GM23338 (cell line): ENCODE measurements around the gene SH3BGRL. TPM values are rescaled to one million over a fixed set of nuclear protein-coding genes. Genes with fewer than 3 reads are reported as not detected.

Source experiments
- ATAC-seq: fragments of 200-7000 bp; cut with Tn5 transposase; 3 replicates; pipeline ENCODE4 v1.9.1; 2020
- DNase-seq: peaks from one replicate; pipeline ENCODE4 v3.0.0-alpha.2; 2015; ENCODE audit warnings: low spot score
- H2AFZ ChIP-seq: fragments of 200-600 bp; sonication (generic); 2 replicates; pipeline ENCODE4 v1.8.0; 2016; ENCODE audit warnings: antibody characterized with exemption, mild to moderate bottlenecking, moderate library complexity
- H3F3A ChIP-seq: fragments of 200-600 bp; sonication (generic); replicated peaks from 2 replicates; pipeline ENCODE4 v1.8.0; 2017; ENCODE audit warnings: antibody characterized with exemption, mixed run types, low read depth
- H3K27ac ChIP-seq: fragments of 200-600 bp; sonication (generic); 2 replicates; pipeline ENCODE4 v1.6.1; 2016; ENCODE audit warnings: low read depth
- H3K27me3 ChIP-seq: fragments of 200-600 bp; sonication (generic); 2 replicates; pipeline ENCODE4 v1.8.0; 2016; ENCODE audit warnings: mild to moderate bottlenecking, mixed run types, moderate library complexity; ENCODE audit not compliant: insufficient read depth
- H3K36me3 ChIP-seq: fragments of 200-600 bp; sonication (generic); 2 replicates; pipeline ENCODE4 v1.8.0; 2016; ENCODE audit warnings: mild to moderate bottlenecking; ENCODE audit not compliant: insufficient read depth
- H3K4me1 ChIP-seq: fragments of 200-600 bp; sonication (generic); 2 replicates; pipeline ENCODE4 v1.8.0; 2016; ENCODE audit warnings: mild to moderate bottlenecking, moderate library complexity; ENCODE audit not compliant: insufficient read depth
- H3K4me2 ChIP-seq: fragments of 200-600 bp; sonication (generic); 2 replicates; pipeline ENCODE4 v1.7.1; 2017; ENCODE audit warnings: mixed run types
- H3K4me3 ChIP-seq: fragments of 200-600 bp; sonication (generic); 2 replicates; pipeline ENCODE4 v1.6.1; 2016; ENCODE audit warnings: mixed run types
- H3K79me2 ChIP-seq: fragments of 200-600 bp; sonication (generic); replicated peaks from 2 replicates; pipeline ENCODE4 v1.8.0; 2017; ENCODE audit warnings: mild to moderate bottlenecking; ENCODE audit not compliant: insufficient read depth
- H3K9me2 ChIP-seq: fragments of 200-600 bp; sonication (generic); 2 replicates; pipeline ENCODE4 v1.8.0; 2017; ENCODE audit not compliant: insufficient read depth
- H4K20me1 ChIP-seq: fragments of 200-600 bp; sonication (generic); replicated peaks from 2 replicates; pipeline ENCODE4 v1.8.0; 2017; ENCODE audit warnings: mild to moderate bottlenecking; ENCODE audit not compliant: insufficient read depth
- H3K27ac Mint-ChIP-seq: 2 replicates; pipeline ENCODE4 v1.8.0; 2020; ENCODE audit warnings: inconsistent platforms, mild to moderate bottlenecking, moderate library complexity, mixed read lengths
- H3K27me3 Mint-ChIP-seq: 3 replicates; pipeline ENCODE4 v1.8.0; 2022; ENCODE audit warnings: low read depth, mild to moderate bottlenecking, moderate library complexity, mixed read lengths, inconsistent platforms; ENCODE audit not compliant: insufficient read depth, poor library complexity
- H3K36me3 Mint-ChIP-seq: 3 replicates; pipeline ENCODE4 v1.8.0; 2021; ENCODE audit warnings: low read depth, mild to moderate bottlenecking, inconsistent platforms, moderate library complexity, mixed read lengths
- H3K4me1 Mint-ChIP-seq: 3 replicates; pipeline ENCODE4 v1.8.0; 2020; ENCODE audit warnings: mild to moderate bottlenecking, inconsistent platforms, mixed read lengths
- H3K4me3 Mint-ChIP-seq: 3 replicates; pipeline ENCODE4 v1.8.0; 2021; ENCODE audit warnings: moderate library complexity, mild to moderate bottlenecking, inconsistent platforms, mixed read lengths
- H3K9me3 Mint-ChIP-seq: 3 replicates; pipeline ENCODE4 v1.8.0; 2020; ENCODE audit warnings: moderate library complexity, mild to moderate bottlenecking, inconsistent platforms, mixed read lengths
- CREB1 ChIP-seq: fragments of 250-450 bp; sonication (Bioruptor Pico); IDR thresholded peaks from 2 replicates; pipeline ENCODE4 v1.5.0; 2020; ENCODE audit warnings: low read depth, mild to moderate bottlenecking, moderate library complexity
- CTCF ChIP-seq, 2 experiments: fragments of 200-600 bp in 1 of 2; sonication (generic) in 1 of 2; conservative IDR thresholded peaks; 2 replicates each; pipeline versions ENCODE4 v1.5.1 to v1.6.1; 2016 to 2017; ENCODE audit warnings: antibody characterized with exemption in 2 of 2, low read depth in 2 of 2, mild to moderate bottlenecking in 2 of 2, moderate library complexity in 1 of 2
- EZH2 ChIP-seq: fragments of 200-600 bp; sonication (generic); IDR thresholded peaks from one replicate; pipeline ENCODE4 v1.8.0; 2017; ENCODE audit warnings: antibody characterized with exemption, mild to moderate bottlenecking, low read depth; ENCODE audit not compliant: unreplicated experiment
- EZH2phosphoT487 ChIP-seq: fragments of 200-600 bp; sonication (generic); IDR thresholded peaks from one replicate; pipeline ENCODE4 v1.8.1; 2018; ENCODE audit warnings: antibody characterized with exemption; ENCODE audit not compliant: unreplicated experiment
- JUNB ChIP-seq: IDR thresholded peaks from one replicate; pipeline ENCODE4 v1.6.1; 2016; ENCODE audit warnings: antibody characterized with exemption; ENCODE audit not compliant: unreplicated experiment
- NANOG ChIP-seq: IDR thresholded peaks from 2 replicates; pipeline ENCODE4 v1.6.1; 2016; ENCODE audit warnings: antibody characterized with exemption, borderline replicate concordance
- POLR2AphosphoS5 ChIP-seq: IDR thresholded peaks from 2 replicates; pipeline ENCODE4 v1.6.1; 2016; ENCODE audit warnings: antibody characterized with exemption, low read depth
- REST ChIP-seq: IDR thresholded peaks from one replicate; pipeline ENCODE4 v1.6.1; 2018; ENCODE audit warnings: antibody characterized with exemption; ENCODE audit not compliant: unreplicated experiment
- STAT1 ChIP-seq: IDR thresholded peaks from one replicate; pipeline ENCODE4 v1.6.1; 2016; ENCODE audit warnings: antibody characterized with exemption; ENCODE audit not compliant: unreplicated experiment
- ZNF114 ChIP-seq: fragments of 250-450 bp; sonication (Bioruptor Pico); IDR thresholded peaks from 2 replicates; pipeline ENCODE4 v1.5.0; 2020; ENCODE audit warnings: mild to moderate bottlenecking, moderate library complexity
- ZNF331 ChIP-seq: fragments of 250-450 bp; sonication (Bioruptor Pico); IDR thresholded peaks from 2 replicates; pipeline ENCODE4 v1.5.0; 2020; ENCODE audit warnings: low read depth, mild to moderate bottlenecking, moderate library complexity
- polyA plus RNA-seq: library from polyadenylated mRNA; unstranded; fragments of >200 nt; fragmentation: Nextera tagmentation; extraction: Ambion mirVana; gene quantifications from 2 replicates; pipeline ENCODE4 v1.2.1, GENCODE V29; 2016
- total RNA-seq: library from RNA; depleted of rRNA; stranded (reverse); fragments of >200 nt; shearing (Covaris generic); gene quantifications from 2 replicates; pipeline ENCODE4 v1.2.3, GENCODE V29; 2014
- TF ChIP-seq, protein P1 (sequence below): fragments of 250-450 bp; sonication (Bioruptor Pico); IDR thresholded peaks from 2 replicates; pipeline ENCODE4 v1.5.0; 2020; ENCODE audit warnings: mild to moderate bottlenecking, moderate library complexity
- TF ChIP-seq, protein P2 (sequence below): IDR thresholded peaks from 2 replicates; pipeline ENCODE4 v1.6.1; 2016; ENCODE audit warnings: antibody characterized with exemption

SH3BGRL gene
- total and polyA plus RNA-seq, 2 experiments from 2014 or later, result 60.8 to 61.1 TPM

- TF ChIP-seq EZH2phosphoT487 (no peak), ZNF331 (no peak)
These were observed 134.7 kb downstream of the SH3BGRL start (continued) for GRCh38 chrX:81336455-81337152.

DNA sequence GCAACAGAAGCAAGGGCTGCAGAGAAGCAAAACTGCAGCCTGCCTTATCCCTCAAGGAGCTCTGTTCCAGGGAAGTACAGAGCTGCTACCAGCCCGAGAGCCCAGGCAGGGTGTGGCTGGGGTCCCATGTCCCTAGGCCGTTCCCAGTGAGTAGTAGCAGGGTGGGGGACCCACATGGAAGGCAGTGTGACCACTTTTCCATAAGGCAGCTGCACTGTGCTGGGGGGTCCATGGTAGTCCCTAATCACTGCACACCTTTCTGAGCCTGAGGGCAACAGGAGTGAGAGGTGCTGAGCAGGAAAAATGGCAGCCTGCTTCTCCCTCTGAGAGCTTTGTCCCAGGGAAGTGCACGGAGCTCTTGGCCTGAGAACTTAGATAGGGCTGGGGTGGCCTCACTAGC lies 135.9 kb downstream of the SH3BGRL start:
- no peak for ATAC-seq
- H3K27ac Mint-ChIP-seq, result no peak overlapping the region
- H3K79me2 ChIP-seq, result no peaks in the 10 kb centered on the region
- H3K4me3 ChIP-seq, result no peak overlapping the region
- H3K9me2 ChIP-seq, result no peaks in the 10 kb centered on the region
- no peaks in the 10 kb centered on the region for H3F3A ChIP-seq
- DNase-seq, result no peak
- H3K27me3 Mint-ChIP-seq, result peaks cover 3% of the 10 kb centered on the region
- H3K4me1 Mint-ChIP-seq, result peaks cover 9% of the 10 kb centered on the region
- H3K9me3 Mint-ChIP-seq, result peaks cover 3% of the 10 kb centered on the region; the same call in 2 of the 3 replicates
- no peak for TF ChIP-seq EZH2
- TF ChIP-seq CREB1 (CRISPR knock-in tag), result no peak
- TF ChIP-seq REST, result no peak
- no peak for TF ChIP-seq ZNF331
- TF ChIP-seq, protein P1, sequence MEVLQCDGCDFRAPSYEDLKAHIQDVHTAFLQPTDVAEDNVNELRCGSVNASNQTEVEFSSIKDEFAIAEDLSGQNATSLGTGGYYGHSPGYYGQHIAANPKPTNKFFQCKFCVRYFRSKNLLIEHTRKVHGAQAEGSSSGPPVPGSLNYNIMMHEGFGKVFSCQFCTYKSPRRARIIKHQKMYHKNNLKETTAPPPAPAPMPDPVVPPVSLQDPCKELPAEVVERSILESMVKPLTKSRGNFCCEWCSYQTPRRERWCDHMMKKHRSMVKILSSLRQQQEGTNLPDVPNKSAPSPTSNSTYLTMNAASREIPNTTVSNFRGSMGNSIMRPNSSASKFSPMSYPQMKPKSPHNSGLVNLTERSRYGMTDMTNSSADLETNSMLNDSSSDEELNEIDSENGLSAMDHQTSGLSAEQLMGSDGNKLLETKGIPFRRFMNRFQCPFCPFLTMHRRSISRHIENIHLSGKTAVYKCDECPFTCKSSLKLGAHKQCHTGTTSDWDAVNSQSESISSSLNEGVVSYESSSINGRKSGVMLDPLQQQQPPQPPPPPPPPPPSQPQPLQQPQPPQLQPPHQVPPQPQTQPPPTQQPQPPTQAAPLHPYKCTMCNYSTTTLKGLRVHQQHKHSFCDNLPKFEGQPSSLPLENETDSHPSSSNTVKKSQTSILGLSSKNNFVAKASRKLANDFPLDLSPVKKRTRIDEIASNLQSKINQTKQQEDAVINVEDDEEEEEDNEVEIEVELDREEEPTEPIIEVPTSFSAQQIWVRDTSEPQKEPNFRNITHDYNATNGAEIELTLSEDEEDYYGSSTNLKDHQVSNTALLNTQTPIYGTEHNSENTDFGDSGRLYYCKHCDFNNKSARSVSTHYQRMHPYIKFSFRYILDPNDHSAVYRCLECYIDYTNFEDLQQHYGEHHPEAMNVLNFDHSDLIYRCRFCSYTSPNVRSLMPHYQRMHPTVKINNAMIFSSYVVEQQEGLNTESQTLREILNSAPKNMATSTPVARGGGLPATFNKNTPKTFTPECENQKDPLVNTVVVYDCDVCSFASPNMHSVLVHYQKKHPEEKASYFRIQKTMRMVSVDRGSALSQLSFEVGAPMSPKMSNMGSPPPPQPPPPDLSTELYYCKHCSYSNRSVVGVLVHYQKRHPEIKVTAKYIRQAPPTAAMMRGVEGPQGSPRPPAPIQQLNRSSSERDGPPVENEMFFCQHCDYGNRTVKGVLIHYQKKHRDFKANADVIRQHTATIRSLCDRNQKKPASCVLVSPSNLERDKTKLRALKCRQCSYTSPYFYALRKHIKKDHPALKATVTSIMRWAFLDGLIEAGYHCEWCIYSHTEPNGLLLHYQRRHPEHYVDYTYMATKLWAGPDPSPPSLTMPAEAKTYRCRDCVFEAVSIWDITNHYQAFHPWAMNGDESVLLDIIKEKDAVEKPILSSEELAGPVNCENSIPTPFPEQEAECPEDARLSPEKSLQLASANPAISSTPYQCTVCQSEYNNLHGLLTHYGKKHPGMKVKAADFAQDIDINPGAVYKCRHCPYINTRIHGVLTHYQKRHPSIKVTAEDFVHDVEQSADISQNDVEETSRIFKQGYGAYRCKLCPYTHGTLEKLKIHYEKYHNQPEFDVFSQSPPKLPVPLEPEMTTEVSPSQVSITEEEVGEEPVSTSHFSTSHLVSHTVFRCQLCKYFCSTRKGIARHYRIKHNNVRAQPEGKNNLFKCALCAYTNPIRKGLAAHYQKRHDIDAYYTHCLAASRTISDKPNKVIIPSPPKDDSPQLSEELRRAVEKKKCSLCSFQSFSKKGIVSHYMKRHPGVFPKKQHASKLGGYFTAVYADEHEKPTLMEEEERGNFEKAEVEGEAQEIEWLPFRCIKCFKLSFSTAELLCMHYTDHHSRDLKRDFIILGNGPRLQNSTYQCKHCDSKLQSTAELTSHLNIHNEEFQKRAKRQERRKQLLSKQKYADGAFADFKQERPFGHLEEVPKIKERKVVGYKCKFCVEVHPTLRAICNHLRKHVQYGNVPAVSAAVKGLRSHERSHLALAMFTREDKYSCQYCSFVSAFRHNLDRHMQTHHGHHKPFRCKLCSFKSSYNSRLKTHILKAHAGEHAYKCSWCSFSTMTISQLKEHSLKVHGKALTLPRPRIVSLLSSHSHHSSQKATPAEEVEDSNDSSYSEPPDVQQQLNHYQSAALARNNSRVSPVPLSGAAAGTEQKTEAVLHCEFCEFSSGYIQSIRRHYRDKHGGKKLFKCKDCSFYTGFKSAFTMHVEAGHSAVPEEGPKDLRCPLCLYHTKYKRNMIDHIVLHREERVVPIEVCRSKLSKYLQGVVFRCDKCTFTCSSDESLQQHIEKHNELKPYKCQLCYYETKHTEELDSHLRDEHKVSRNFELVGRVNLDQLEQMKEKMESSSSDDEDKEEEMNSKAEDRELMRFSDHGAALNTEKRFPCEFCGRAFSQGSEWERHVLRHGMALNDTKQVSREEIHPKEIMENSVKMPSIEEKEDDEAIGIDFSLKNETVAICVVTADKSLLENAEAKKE, result no peak
- TF ChIP-seq, protein P2, sequence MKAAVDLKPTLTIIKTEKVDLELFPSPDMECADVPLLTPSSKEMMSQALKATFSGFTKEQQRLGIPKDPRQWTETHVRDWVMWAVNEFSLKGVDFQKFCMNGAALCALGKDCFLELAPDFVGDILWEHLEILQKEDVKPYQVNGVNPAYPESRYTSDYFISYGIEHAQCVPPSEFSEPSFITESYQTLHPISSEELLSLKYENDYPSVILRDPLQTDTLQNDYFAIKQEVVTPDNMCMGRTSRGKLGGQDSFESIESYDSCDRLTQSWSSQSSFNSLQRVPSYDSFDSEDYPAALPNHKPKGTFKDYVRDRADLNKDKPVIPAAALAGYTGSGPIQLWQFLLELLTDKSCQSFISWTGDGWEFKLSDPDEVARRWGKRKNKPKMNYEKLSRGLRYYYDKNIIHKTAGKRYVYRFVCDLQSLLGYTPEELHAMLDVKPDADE, result no peak
- no peak for TF ChIP-seq EZH2phosphoT487
- TF ChIP-seq STAT1, result no peak
- TF ChIP-seq JUNB, result no peak
- no peak for TF ChIP-seq POLR2AphosphoS5
- TF ChIP-seq CTCF (conservative IDR thresholded peaks at IDR 0.05; ENCODE audit: low read depth in 2 of 2), result no peak
- no peak for TF ChIP-seq ZNF114 (CRISPR knock-in tag)
- no peak for TF ChIP-seq NANOG
- H3K27me3 ChIP-seq, result no peaks in the 10 kb centered on the region
- H3K36me3 Mint-ChIP-seq, result peaks cover 3% of the 10 kb centered on the region
- H3K36me3 ChIP-seq, result no peaks in the 10 kb centered on the region
- no peak overlapping the region for H3K27ac ChIP-seq
- H4K20me1 ChIP-seq, result no peaks in the 10 kb centered on the region
- H3K4me3 Mint-ChIP-seq, result no peak overlapping the region
- no peaks in the 10 kb centered on the region for H3K4me1 ChIP-seq
- H2AFZ ChIP-seq, result no peak overlapping the region
- no peak overlapping the region for H3K4me2 ChIP-seq
